Epidermal melanocyte (primary cell): ENCODE results near the gene FLYWCH2.
"Not testable (repeated sequence)": the region's sequence is repeated elsewhere in the genome, so short reads cannot be mapped to it uniquely, and the experiment has no call there.

Experiments used
- DNase-seq: peaks from one replicate; pipeline ENCODE4 v3.0.0; 2011; ENCODE audit warnings: low spot score; ENCODE audit not compliant: insufficient read length

Gene FLYWCH2

GRCh38 chr16:2912330-2913199, 29.6 kb downstream of the FLYWCH2 start:
- DNase-seq, result no peak

DNA sequence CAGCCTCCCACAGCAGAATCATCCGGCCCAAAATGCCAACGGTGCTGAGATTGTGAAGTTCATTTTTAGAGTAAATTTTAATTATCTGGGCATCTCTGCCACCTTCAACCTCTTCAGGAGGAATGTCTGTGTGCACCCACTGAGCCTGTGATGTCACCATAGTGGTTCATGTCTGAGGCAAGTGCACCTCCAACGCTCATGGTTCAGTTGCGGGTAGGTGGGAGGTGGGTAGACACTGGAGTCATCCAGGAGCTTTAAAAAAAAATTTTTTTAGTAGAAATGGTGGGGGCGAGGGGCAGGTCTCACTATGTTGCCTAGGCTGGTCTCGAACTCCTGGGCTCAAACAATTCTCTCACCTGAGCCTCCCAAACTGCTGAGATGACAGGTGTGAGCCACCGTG, 30.6 kb downstream of the FLYWCH2 start:
- no peak for DNase-seq

- DNase-seq, result no peak
Observed at GRCh38 chr16:2914233-2914632, 31.2 kb downstream of the FLYWCH2 start.

- DNase-seq, result no peak
Observed at GRCh38 chr16:2915196-2915929, 32.3 kb downstream of the FLYWCH2 start.

DNA sequence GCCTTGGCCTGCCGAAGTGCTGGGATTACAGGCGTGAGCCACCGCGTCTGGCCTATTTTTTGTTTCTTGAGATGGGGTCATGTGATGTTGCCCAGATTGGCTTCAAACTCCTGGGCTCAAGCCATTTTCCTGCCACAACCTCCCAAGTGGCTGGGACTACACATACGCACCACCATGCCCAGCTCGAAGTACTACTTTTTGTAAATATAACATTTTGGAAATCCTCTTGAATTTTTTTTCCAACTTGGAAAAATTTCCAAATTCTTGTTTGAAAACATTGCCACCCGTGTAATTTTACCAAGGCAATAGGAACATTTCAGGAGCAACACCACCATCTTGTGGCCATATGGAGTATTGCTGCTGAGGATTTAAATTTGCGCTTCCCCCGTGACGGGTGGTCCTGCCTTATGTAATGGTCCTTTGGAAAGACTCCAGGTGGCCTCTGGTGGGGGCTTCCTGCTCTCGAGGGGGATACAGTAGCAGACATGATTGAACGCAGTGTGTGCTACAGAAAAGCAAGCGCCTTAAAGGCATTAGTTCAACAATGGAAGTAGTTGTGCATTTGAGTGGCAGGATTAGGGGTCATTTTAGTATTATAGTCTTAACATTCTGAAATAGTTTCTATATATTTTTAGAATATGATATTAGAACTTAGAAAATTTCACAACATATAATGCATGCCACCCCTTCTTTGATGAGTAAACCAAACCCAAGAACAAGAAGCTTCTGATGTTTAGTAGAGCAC, 36.7 kb downstream of the FLYWCH2 start:
- DNase-seq, result peak; percentile 67

DNA sequence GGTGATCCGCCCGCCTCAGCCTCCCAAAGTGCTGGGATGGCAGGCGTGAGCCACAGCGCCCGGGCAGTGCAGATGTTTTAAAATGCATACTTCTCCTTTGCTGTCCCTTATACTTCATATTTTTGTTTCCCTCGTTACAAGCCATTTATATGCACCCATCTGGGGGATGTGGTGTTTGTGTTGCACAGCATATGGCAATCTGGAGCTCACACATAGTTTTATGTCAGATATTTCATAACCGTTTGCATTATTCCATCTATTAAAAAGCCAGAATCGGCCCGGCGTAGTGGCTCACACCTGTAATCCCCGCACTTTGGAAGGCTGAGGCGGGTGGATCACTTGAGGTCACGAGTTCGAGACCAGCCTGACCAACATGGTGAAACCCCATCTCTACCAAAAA, 40.5 kb downstream of the FLYWCH2 start:
- no peak for DNase-seq

- DNase-seq, result no peak
Observed at GRCh38 chr16:2924901-2925755, 42.1 kb downstream of the FLYWCH2 start.

DNA sequence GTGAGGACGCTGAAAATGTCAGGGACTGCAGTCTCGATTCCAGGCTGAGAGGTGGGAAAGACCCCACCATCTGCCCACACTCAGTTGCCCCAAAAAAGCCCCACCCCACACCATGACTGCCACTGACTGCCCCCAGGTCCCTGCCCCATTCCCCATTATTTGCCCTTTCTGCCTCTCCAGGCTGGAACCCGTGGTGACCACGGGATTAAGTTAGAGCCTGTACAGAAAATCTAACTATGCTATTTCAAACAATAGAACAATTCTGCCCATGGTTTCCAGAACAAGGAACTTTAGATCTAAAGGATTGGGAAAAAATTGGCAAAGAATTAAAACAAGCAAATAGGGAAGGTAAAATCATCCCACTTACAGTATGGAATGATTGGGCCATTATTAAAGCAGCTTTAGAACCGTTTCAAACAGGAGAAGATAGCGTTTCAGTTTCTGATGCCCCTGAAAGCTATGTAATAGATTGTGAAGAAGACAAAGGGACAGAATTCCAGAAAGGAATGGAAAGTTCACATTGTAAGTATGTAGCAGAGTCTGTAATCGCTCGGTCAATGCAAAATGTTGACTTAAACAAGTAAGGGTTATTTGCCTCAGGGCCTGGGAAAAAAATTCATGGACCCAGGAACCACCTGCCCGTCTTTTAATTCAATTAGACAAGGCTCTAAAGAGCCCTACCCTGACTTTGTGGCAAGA, 43.1 kb downstream of the FLYWCH2 start:
- no peak for DNase-seq

- DNase-seq, result no peak
Observed at GRCh38 chr16:2926650-2926999, 43.6 kb downstream of the FLYWCH2 start.

GRCh38 chr16:2927010-2927646, 44.1 kb downstream of the FLYWCH2 start:
- DNase-seq, result peak; percentile 75

GRCh38 chr16:2928151-2928550, 45.1 kb downstream of the FLYWCH2 start:
- not testable (repeated sequence) for DNase-seq

- DNase-seq, result no peak
Observed at GRCh38 chr16:2928796-2929195, 45.8 kb downstream of the FLYWCH2 start.

DNA sequence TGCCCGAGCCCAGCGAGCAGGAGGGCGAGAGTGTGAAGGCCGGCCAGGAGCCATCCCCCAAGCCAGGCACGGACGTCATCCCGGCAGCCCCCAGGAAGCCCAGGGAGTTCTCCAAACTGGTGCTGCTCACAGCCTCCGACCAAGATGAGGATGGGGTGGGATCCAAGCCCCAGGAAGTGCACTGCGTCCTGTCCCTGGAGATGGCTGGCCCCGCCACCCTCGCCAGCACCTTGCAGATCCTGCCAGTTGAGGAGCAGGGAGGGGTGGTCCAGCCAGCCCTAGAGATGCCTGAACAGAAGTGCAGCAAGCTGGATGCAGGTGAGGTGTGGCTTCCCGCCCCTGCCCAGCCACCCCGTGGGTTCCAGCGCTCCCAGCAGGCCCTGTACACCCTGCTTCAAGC, 46.7 kb downstream of the FLYWCH2 start:
- DNase-seq, result no peak

DNA sequence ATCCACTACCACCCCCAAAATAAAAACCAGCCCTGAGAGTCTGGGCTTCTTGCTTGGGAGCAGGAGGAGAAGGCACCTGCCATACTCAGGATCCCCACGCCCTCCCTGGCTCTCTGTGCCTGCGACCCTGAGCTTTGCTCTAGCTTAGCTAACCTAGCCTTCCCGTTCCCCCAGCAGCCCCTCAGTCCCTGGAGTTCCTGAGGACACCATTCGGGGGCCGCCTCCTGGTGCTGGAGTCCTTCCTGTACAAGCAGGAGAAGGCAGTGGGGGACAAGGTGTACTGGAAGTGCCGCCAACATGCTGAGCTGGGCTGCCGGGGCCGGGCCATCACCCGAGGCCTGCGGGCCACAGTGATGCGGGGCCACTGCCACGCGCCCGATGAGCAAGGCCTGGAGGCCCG, 47.2 kb downstream of the FLYWCH2 start:
- no peak for DNase-seq

DNA sequence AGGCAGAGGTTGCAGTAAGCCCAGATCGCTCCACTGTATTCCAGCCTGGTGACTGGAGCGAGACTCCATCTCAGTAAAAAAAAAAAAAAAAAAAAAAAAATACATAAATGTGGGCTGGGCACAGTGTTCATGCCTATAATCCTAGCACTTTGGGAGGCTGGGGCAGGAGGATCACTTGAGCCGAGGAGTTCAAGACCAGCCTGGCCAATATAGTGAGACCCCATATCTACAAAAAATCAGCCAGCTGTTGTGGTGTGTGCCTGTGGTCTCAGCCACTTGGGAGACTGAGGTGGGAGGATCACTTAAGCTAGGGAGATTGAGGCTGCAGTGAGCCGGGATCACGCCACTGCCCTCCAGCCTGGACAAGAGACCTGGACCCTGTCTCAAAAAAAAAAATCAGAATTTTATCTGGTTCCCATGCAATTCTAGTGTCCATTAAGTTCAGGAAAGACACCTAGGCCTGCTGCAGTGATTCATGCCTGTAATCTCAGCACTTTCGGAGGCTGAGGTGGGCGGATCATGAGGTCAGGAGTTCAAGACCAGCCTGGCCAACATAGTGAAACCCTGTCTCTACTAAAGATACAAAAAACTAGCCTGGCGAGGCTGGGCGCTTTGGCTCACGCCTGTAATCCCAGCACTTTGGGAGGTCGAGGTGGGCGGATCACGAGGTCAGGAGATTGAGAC, 48.4 kb downstream of the FLYWCH2 start:
- DNase-seq, result not testable (repeated sequence)

DNA sequence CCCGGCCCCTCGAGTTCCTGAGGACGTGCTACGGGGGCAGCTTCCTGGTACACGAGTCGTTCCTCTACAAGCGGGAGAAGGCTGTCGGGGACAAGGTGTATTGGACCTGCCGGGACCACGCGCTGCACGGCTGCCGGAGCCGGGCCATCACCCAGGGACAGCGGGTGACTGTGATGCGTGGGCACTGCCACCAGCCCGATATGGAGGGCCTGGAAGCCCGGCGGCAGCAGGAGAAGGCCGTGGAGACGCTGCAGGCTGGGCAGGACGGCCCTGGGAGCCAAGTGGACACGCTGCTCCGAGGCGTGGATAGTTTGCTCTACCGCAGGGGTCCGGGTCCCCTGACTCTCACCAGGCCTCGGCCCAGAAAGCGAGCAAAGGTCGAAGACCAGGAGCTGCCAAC, 50.1 kb downstream of the FLYWCH2 start:
- DNase-seq, result no peak

GRCh38 chr16:2933701-2934100, 50.7 kb downstream of the FLYWCH2 start:
- no peak for DNase-seq

DNA sequence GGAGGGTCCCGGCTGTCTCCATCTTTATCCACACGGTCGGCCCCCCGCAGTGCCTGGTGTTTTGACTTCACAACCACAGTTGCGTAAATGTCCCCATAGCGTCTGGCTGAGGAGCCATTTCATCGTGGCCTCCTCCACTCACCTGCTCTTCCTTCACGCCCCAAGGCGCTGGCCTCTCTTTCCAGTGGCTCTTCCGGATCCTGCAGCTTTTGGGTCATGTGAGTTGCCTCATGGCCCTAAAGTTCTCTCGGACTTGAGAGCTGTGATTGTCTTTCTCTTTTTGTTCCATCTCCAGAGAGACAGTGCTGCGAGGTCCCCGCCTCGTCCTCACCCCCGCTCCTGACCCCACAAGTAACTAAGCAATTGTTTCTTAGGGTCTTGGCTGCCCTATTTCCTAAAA, 51.4 kb downstream of the FLYWCH2 start:
- no peak for DNase-seq

DNA sequence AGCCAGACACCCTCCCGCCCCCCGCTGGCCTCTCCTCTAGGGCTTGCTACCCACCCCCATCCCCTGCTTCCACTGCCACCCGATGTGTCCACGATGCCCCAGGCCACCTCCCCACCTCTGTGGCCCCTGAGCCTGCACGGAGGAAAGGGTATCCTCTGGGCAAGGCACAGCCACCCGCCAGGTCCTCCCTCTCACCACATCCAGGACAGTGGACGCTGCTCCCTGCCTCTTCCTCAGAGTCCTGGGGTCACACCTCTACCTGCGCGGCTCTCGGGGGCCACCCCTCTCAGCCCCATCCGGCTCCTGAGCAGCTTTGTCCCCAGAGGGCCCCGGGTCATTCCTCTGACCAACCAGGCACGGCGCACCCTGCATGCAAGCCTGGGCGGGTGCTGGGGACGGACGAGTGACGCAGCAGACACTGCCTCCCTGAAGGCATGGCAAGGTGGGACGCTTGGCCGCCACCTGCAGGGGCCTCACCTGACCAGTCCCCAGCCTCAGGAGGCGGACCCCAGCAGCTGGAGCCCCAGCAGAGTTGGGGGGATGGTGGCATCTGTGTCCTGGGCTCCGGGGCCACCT, 53.5 kb downstream of the FLYWCH2 start:
- DNase-seq, result no peak
